Panc1 (cell line): ENCODE data around the gene SRSF7.
"Not testable (repeated sequence)": the region's sequence is repeated elsewhere in the genome, so short reads cannot be mapped to it uniquely, and the experiment has no call there.

Experiments used
- TF ChIP-seq, protein P1 (sequence below): fragments of 450-650 bp; IDR thresholded peaks from 2 replicates; pipeline ENCODE4 v1.5.1; 2017; ENCODE audit warnings: mild to moderate bottlenecking
- TF ChIP-seq, protein P2 (sequence below), 2 experiments: IDR thresholded peaks; 2 replicates each; pipeline ENCODE4 v1.6.1; 2011 to 2012; ENCODE audit warnings: low read depth in 2 of 2, control low read depth in 1 of 2, low read length in 1 of 2, mild to moderate bottlenecking in 1 of 2, moderate library complexity in 1 of 2; ENCODE audit not compliant: insufficient read depth in 1 of 2

- TF ChIP-seq, protein P1, sequence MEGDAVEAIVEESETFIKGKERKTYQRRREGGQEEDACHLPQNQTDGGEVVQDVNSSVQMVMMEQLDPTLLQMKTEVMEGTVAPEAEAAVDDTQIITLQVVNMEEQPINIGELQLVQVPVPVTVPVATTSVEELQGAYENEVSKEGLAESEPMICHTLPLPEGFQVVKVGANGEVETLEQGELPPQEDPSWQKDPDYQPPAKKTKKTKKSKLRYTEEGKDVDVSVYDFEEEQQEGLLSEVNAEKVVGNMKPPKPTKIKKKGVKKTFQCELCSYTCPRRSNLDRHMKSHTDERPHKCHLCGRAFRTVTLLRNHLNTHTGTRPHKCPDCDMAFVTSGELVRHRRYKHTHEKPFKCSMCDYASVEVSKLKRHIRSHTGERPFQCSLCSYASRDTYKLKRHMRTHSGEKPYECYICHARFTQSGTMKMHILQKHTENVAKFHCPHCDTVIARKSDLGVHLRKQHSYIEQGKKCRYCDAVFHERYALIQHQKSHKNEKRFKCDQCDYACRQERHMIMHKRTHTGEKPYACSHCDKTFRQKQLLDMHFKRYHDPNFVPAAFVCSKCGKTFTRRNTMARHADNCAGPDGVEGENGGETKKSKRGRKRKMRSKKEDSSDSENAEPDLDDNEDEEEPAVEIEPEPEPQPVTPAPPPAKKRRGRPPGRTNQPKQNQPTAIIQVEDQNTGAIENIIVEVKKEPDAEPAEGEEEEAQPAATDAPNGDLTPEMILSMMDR: not testable (repeated sequence)
- TF ChIP-seq, protein P2, sequence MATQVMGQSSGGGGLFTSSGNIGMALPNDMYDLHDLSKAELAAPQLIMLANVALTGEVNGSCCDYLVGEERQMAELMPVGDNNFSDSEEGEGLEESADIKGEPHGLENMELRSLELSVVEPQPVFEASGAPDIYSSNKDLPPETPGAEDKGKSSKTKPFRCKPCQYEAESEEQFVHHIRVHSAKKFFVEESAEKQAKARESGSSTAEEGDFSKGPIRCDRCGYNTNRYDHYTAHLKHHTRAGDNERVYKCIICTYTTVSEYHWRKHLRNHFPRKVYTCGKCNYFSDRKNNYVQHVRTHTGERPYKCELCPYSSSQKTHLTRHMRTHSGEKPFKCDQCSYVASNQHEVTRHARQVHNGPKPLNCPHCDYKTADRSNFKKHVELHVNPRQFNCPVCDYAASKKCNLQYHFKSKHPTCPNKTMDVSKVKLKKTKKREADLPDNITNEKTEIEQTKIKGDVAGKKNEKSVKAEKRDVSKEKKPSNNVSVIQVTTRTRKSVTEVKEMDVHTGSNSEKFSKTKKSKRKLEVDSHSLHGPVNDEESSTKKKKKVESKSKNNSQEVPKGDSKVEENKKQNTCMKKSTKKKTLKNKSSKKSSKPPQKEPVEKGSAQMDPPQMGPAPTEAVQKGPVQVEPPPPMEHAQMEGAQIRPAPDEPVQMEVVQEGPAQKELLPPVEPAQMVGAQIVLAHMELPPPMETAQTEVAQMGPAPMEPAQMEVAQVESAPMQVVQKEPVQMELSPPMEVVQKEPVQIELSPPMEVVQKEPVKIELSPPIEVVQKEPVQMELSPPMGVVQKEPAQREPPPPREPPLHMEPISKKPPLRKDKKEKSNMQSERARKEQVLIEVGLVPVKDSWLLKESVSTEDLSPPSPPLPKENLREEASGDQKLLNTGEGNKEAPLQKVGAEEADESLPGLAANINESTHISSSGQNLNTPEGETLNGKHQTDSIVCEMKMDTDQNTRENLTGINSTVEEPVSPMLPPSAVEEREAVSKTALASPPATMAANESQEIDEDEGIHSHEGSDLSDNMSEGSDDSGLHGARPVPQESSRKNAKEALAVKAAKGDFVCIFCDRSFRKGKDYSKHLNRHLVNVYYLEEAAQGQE (IDR thresholded peaks at IDR 0.05; ENCODE audit: insufficient read depth in 1 of 2, low read depth in 2 of 2, low read length in 1 of 2): not testable (repeated sequence)
Observed at GRCh38 chr2:38792321-38792720, 41.2 kb upstream of the SRSF7 start.
